ENCODE data around the gene SNED1.
A peak's percentile ranks its signal among the peaks of the same experiment; 100 is the strongest.
"Not testable (repeated sequence)": the region's sequence is repeated elsewhere in the genome, so short reads cannot be mapped to it uniquely, and the experiment has no call there.

SNED1 gene

GRCh38 chr2:240972636-240973521 is 25.5 kb upstream of the SNED1 start:
- peak; percentile 70 for DNase-seq (ENCODE audit: low read depth)

DNA sequence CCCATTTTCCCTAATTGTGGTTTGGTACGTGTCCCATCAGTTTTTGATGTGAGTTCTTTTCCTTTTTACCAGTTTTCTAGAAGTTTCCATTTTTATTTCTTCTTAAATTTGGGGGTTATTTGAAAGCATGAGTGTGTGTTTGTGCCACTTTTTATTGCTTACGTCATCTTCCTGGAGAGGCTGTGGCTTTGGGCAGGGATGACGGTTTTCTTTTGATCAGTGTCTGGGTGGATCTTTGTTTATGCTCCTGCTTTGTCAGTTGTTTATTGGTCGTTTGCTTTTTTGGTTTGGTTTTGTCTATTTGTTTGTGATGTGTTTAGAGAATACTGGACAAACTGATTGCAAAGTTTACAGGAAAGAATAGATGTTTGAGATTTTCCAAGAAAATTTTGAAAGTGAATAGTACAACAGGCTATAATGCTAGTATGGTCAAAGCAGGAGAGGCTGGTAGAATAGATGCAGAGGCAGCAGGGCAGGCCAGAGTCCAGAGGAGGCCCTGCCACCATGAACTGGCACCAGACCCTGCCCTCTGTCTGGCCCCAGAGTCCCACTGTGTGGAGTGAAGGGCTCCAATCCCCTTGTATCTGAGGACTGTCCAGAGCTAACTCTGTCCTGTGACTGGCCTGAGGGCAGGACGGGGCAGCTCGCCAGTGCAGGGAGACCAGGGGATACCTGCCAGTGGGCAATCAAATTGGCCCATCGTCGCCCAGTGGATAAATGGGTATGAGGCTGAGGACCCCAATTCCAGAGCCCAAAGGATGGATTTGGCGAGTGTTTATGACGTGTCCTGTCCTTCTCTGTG is 23.4 kb upstream of the SNED1 start:
- no peak for DNase-seq (ENCODE audit: low read depth)

- not testable (repeated sequence) for DNase-seq (ENCODE audit: low read depth)
Measured at GRCh38 chr2:240975903-240976302, 22.5 kb upstream of the SNED1 start.

DNA sequence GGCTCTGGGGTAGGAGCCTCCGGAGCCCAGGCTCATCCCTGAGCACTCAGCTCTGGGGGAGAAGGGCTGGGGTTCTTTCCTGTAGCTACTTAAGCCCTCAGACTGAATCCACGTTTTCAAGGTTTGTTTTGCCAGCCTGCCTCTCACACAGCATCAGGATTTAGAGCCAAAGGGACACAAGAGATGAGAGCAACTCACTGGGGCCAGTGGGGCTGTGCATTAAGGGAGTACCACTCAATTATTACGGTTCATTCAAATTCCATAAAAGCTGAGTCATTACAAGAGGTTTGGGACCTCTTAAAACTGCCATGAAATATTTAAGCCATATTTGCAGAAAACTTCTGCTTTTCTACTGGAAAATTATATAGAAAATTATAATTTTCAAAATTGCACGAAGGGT is 17.1 kb upstream of the SNED1 start:
- peak; percentile 56 for DNase-seq (ENCODE audit: low read depth)

GRCh38 chr2:240981871-240982800 is 16.3 kb upstream of the SNED1 start:
- DNase-seq (ENCODE audit: low read depth), result no peak

GRCh38 chr2:240982821-240983281 is 15.6 kb upstream of the SNED1 start:
- no peak for DNase-seq (ENCODE audit: low read depth)

DNA sequence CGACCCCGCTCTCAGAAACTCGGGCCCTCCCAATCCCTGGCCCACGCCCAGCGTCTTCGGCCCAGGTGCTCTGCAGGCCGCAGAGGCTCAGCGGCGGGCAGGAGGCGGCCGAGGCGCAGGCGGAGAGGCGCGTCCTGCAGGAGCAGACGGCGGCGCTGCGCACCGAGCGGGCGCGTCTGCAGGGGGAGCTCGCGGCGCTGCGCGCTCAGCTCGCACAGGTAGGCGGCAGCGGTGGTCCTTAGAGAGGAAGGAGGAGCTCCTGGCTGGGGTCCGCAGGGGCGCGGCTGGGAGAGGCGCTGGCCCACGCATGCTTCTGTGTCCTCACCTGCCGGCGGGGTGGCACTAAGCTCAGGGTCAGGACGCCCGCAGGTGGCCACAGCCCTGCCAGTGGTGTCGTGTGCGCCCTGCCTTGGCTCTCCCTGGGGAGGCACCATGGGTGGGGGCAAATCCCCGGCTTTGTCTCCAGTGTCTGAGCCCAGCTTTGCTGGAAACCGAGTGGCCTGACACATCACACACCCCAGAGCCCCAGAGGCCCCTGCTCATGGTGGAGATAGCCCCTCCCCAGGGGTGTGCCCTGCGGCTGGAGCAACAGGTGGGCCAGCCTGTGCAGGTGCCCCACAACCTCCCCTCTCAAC is 14.9 kb upstream of the SNED1 start:
- no peak for DNase-seq (ENCODE audit: low read depth)

DNA sequence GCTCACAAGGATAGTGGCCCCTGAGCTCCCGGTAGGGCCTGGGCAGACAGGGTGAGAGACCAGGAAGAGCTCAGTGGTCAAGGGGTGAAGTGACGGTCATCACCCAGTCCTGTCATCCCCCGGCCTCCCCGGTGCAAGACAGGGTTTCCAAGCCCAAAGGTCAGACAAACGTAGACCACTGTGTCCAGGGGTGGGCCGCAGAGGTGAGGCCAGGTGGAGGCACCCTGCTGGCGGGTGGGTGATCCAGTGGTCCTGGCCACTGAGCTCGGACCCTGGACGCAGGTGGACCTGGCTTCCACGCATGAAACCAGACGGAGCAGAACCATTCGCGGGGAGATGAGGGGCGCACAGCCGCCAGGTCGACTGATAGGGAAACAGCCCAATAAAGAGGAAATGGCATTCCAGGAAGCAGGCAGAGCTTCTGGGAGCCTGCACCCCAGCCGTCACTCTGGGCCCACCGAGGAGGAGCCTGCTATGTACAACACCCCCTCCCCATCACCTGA is 14.4 kb upstream of the SNED1 start:
- no peak for DNase-seq (ENCODE audit: low read depth)

DNA sequence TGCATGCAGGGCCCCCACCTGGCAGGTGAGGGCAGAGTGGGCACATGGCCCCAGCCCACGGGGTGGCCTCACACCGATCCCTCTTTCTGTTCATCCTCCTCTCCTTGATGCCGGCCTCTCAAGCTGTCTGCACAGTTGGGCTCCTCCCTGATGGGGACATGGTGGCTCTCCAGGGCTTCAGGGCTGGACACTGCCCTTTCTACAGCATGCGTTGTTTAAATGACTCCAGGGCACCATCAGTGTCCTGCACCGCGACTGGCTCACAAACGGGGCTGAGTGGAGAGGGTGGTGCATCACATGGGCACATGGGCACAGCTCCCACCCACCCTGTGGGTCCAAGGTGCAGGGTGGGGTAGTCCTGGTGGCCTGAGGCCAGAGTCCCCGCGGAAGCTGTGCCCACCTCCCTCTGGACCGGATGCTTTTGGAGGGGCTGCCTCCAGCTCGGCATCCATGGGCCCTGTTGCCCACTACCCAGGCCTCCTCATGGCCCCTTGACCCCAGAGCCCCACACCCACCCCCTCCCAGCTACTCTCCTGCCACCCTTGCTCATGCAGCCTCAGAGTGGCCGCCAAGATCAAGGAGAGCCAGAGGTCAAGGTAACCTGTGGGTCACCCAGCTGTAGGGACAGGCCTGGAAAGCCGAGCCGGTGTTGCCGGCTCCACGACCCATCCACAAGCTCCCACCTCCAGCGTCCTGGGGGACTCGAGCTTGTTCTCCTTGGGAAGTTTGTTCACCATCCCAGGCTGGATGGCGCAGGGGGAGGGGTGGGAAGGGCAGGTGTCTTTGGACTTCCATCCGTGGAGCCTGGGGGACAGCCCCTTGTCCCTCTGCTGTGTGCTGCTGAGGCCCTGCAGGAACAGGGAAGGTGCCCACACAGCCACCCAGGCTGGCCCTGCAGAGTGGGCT is 12.3 kb upstream of the SNED1 start:
- no peak for DNase-seq (ENCODE audit: low read depth)

- DNase-seq (ENCODE audit: low read depth), result peak; percentile 95
Measured at GRCh38 chr2:240986787-240987411, 11.5 kb upstream of the SNED1 start.

GRCh38 chr2:240987588-240987987 is 10.8 kb upstream of the SNED1 start:
- no peak for DNase-seq (ENCODE audit: low read depth)

DNA sequence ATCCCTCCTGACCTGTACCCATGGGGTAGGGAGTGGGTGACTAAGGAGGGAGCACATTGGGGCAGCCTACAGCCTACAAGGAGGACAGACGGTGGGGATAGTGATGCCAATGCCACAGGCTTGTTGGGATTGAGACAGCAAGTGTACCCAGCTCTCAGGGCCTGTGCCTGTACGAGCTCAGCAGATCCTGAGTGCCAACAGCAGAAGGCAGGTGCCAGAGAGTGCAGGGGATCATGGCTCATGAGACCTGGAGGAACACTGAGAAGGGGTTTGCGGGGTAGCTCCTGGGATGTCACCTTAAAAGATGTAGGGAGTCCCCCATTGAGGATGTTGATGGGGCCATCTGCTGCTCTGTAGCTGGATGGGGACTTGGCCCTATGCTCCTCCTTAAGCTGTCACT is 10.3 kb upstream of the SNED1 start:
- DNase-seq (ENCODE audit: low read depth), result no peak

DNA sequence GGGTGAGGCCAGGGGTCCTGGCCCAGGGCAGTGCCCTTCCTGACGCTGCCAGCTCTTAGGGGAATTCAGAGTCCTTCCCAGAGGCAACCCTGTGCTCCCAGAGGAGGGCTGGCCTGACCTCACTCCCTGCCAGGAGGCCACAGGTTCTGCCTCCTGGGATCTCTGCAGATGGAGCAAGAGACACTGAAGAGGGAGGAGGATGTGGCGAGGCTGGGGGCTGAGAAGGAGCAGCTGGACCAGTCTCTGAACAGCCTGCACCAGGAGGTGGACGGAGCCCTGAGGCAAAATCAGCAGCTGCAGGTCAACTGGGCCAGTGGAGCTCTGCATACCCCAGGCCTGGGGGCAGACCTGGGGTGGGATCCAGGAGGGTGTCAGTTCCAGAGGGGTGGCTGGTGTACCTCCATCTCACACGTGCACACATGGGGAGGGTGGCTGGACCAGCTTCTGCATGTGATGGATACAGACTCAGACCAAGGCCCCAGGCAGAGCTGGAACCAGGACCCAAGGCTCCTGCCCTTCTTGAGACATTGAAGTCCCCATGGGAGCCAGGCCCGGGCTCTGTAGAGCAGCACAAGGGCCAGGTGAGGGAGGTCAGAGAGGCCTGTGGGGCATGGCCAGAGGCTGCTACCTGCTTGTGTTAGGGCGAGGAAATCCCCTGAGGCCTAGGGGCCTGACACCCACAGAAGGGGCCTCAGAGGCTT is 9.7 kb upstream of the SNED1 start:
- no peak for DNase-seq (ENCODE audit: low read depth)

- no peak for DNase-seq (ENCODE audit: low read depth)
Measured at GRCh38 chr2:240989451-240990265, 8.8 kb upstream of the SNED1 start.

- no peak for DNase-seq (ENCODE audit: low read depth)
Measured at GRCh38 chr2:240990266-240990529, 8.2 kb upstream of the SNED1 start.

- DNase-seq (ENCODE audit: low read depth), result no peak
Measured at GRCh38 chr2:240990726-240991377, 7.6 kb upstream of the SNED1 start.

GRCh38 chr2:240991378-240992263 is 6.8 kb upstream of the SNED1 start:
- DNase-seq (ENCODE audit: low read depth), result peak; percentile 85
